Testis (tissue), 3 donors: ENCODE data around the gene MMRN2. TPM values are rescaled to one million over a fixed set of nuclear protein-coding genes. Genes with fewer than 3 reads are reported as not detected.

Experiments
- DNase-seq: peaks from one replicate; pipeline ENCODE4 v3.0.0-alpha.2; 2019
- H3K27ac ChIP-seq, 2 donors: fragments of 200-600 bp; sonication (generic); one replicate each; pipeline ENCODE4 v1.5.1; 2019
- H3K27me3 ChIP-seq: fragments of 200-600 bp; sonication (generic); one replicate; pipeline ENCODE4 v1.5.1; 2019
- H3K36me3 ChIP-seq: fragments of 200-600 bp; sonication (generic); one replicate; pipeline ENCODE4 v1.5.1; 2017; ENCODE audit warnings: low read depth; ENCODE audit errors: missing control alignments
- H3K4me1 ChIP-seq: fragments of 200-600 bp; sonication (generic); one replicate; pipeline ENCODE4 v1.5.1; 2019
- H3K4me3 ChIP-seq, 2 donors: fragments of 200-600 bp; sonication (generic); one replicate each; pipeline ENCODE4 v1.5.1; 2017 to 2019
- H3K9me3 ChIP-seq: fragments of 200-600 bp; sonication (generic); one replicate; pipeline ENCODE4 v1.5.1; 2017
- POLR2A ChIP-seq: fragments of 450-650 bp; IDR thresholded peaks from one replicate; pipeline ENCODE4 v1.6.1; 2017; ENCODE audit warnings: antibody characterized with exemption, mild to moderate bottlenecking, moderate library complexity
- WGBS, 2 donors: methylation state at CpG; one replicate each; pipeline ENCODE4 v1.1.5; 2018; 5-methylcytosine and 5-hydroxymethylcytosine counted together
- intact Hi-C: fragments of 100-400 bp; cut with DNase I; formaldehyde crosslinking; loops from one replicate; pipeline ENCODE4 v1.15.1; 2023; ENCODE audit warnings: low total_unique reads
- polyA plus RNA-seq: library from polyadenylated mRNA; stranded (reverse); fragments of 350-450 nt; fragmentation: Illumina TruSeq; extraction: RNeasy Lipid Tissue Mini Kit (QIAGEN cat#74804); gene quantifications from one replicate; pipeline ENCODE4 v1.2.3, GENCODE V29; 2014; ENCODE audit warnings: low read depth, low replicate concordance; ENCODE audit not compliant: insufficient read depth
- small RNA-seq, 2 donors: library from RNA; depleted of rRNA; stranded (forward); fragments of <200 nt; gene quantifications; one replicate each; pipeline ENCODE3, GENCODE V24; 2016
- total RNA-seq, 2 donors: library from RNA; depleted of rRNA; stranded (reverse); fragments of >200 nt; gene quantifications; one replicate each; pipeline ENCODE4 v1.2.3, GENCODE V29; 2016
- TF ChIP-seq, protein P1 (sequence below), 3 experiments: fragments of 450-650 bp in 2 of 3; fragments of 200-600 bp in 1 of 3; sonication (generic) in 1 of 3; IDR thresholded peaks; one replicate each; pipeline ENCODE4 v1.5.1; 2016 to 2019; ENCODE audit warnings: antibody characterized with exemption in 3 of 3, mild to moderate bottlenecking in 2 of 3, moderate library complexity in 1 of 3

The MMRN2 gene
- total and polyA plus RNA-seq, 3 donors from 2014 or later: 14.9 to 21.2 (median 19.1) TPM

DNA sequence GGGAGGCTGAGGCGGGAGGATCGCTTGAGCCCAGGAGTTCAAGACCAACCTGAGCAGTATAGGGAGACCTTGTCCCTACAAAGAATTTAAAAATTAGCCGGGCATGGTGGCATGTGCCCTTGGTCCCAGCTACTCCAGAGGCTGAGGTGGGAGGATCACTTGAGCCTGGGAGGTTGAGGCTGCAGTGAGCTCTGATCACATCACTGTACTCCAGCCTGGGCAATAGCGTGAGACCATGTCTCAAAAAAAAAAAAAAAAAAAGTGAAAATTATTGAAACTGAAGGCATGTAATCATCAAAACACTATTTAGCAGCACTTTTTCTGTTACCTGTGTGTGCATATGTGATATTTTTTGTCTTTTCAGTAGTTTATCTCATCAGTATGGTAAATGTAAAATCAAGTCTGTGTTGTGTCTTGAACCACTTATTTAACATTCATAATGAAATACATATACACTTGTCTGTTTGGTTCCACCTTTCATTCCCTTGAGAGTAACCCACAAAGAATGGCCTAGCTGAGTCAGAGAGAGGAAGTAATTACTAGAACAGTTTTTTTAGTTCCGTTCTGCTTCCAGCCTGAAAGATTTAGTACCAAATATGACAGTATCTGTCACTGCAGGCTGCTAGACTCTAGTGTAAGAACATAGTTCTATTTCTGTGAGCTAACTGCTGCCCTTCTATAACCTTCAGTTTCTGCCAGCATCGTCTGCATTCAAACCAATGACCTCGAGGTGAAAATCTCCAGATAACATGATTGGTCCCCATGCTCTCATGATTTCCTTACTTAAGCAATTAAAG lies 68.6 kb downstream of the MMRN2 start:
- Histone ChIP-seq H3K4me3 (no peak overlapping the region), H3K27ac (no peak overlapping the region), H3K4me1 (peaks cover 8% of the 10 kb centered on the region), H3K27me3 (no peaks in the 10 kb centered on the region), H3K9me3 (no peaks in the 10 kb centered on the region), H3K36me3 (no peaks in the 10 kb centered on the region)
- DNase-seq: no peak
- WGBS, 2 donors: 63 to 70% methylated on average over 7 of the region's 7 CpGs
- intact Hi-C loops: no loop called here
- TF ChIP-seq, protein P1, sequence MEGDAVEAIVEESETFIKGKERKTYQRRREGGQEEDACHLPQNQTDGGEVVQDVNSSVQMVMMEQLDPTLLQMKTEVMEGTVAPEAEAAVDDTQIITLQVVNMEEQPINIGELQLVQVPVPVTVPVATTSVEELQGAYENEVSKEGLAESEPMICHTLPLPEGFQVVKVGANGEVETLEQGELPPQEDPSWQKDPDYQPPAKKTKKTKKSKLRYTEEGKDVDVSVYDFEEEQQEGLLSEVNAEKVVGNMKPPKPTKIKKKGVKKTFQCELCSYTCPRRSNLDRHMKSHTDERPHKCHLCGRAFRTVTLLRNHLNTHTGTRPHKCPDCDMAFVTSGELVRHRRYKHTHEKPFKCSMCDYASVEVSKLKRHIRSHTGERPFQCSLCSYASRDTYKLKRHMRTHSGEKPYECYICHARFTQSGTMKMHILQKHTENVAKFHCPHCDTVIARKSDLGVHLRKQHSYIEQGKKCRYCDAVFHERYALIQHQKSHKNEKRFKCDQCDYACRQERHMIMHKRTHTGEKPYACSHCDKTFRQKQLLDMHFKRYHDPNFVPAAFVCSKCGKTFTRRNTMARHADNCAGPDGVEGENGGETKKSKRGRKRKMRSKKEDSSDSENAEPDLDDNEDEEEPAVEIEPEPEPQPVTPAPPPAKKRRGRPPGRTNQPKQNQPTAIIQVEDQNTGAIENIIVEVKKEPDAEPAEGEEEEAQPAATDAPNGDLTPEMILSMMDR (IDR thresholded peaks at IDR 0.05): no peak
- no peak for TF ChIP-seq POLR2A

Small RNAs within 50 kb of the gene (small RNA-seq; reads per million reads assigned to genes)
- 0 reads per million in 2 donors for gene BMS1P3
- 0 to 0.09 reads per million in 2 donors for gene RNU1-19P

Other genes with a start within 250 kb of the MMRN2 start
- 10 to 100 TPM; 42.6 to 51.1 TPM for gene BMPR1A, start 201.0 kb downstream of the MMRN2 start, total RNA-seq
- 19.5 TPM for gene BMPR1A, start 201.0 kb downstream of the MMRN2 start, polyA plus RNA-seq
- gene SNCG, start 984 bp upstream of the MMRN2 start, total RNA-seq: 1 to 10 TPM; 8.3 to 8.9 TPM
- 30.3 TPM for gene SNCG, start 984 bp upstream of the MMRN2 start, polyA plus RNA-seq
- gene ADIRF, start 10.9 kb upstream of the MMRN2 start, total RNA-seq: 10 to 100 TPM; 21.4 to 35.0 TPM
- gene ADIRF, start 10.9 kb upstream of the MMRN2 start, polyA plus RNA-seq: 85.6 TPM
- not detected for gene FAM25A, start 62.7 kb upstream of the MMRN2 start, total RNA-seq
- gene FAM25A, start 62.7 kb upstream of the MMRN2 start, polyA plus RNA-seq: not detected
- 10 to 100 TPM; 62.5 to 64.4 TPM for gene GLUD1, start 137.2 kb upstream of the MMRN2 start, total RNA-seq
- gene GLUD1, start 137.2 kb upstream of the MMRN2 start, polyA plus RNA-seq: 51.9 TPM
- 10 to 100 TPM; 16.9 to 19.1 TPM for gene SHLD2, start 137.6 kb upstream of the MMRN2 start, total RNA-seq
- 12.9 TPM for gene SHLD2, start 137.6 kb upstream of the MMRN2 start, polyA plus RNA-seq